K562 (cell line): ENCODE results near the gene DTYMK. TPM values are rescaled to one million over a fixed set of nuclear protein-coding genes. Genes with fewer than 3 reads are reported as not detected.

Experiments used
- CREM ChIP-seq: IDR thresholded peaks from 2 replicates; pipeline ENCODE4 v1.6.1; 2014; ENCODE audit warnings: antibody characterized with exemption, low read depth
- EP300 ChIP-seq: IDR thresholded peaks from 2 replicates; pipeline ENCODE4 v1.6.1; 2012; ENCODE audit warnings: low read length, improper control_type of control experiment
- JUN ChIP-seq, 2 experiments: sonication (generic) in 1 of 2; formaldehyde crosslinking in 1 of 2; IDR thresholded peaks; 2 replicates each; pipeline versions ENCODE4 v1.6.1 to v1.8.0; 2012 to 2022; ENCODE audit warnings: borderline replicate concordance in 2 of 2, mild to moderate bottlenecking in 2 of 2, improper control_type of control experiment in 1 of 2, low read depth in 1 of 2, low read length in 1 of 2, missing genetic modification reagents in 1 of 2
- MEF2A ChIP-seq: IDR thresholded peaks from 2 replicates; pipeline ENCODE4 v1.6.1; 2011; ENCODE audit warnings: low read depth, mild to moderate bottlenecking, low read length, moderate library complexity; ENCODE audit not compliant: control insufficient read depth
- NR4A1 ChIP-seq, 2 experiments: fragments of 250-450 bp in 1 of 2; fragments of 450-650 bp in 1 of 2; sonication (Bioruptor Pico) in 1 of 2; IDR thresholded peaks; 2 replicates each; pipeline versions ENCODE4 v1.4.0 to v1.6.1; 2016 to 2020; ENCODE audit warnings: mild to moderate bottlenecking in 2 of 2, missing compliant biosample characterization in 1 of 2, missing genetic modification characterization in 1 of 2, moderate library complexity in 1 of 2
- POLR3A ChIP-seq: IDR thresholded peaks from 2 replicates; pipeline ENCODE4 v1.6.1; 2011; ENCODE audit warnings: borderline replicate concordance, mild to moderate bottlenecking, moderate library complexity; ENCODE audit not compliant: insufficient read length, insufficient read depth; ENCODE audit errors: extremely low read depth
- PRMT5 ChIP-seq: sonication (generic); formaldehyde crosslinking; IDR thresholded peaks from 2 replicates; pipeline ENCODE4 v1.5.0; 2020; ENCODE audit warnings: missing genetic modification reagents
- RBM22 ChIP-seq: fragments of 200-400 bp; formaldehyde crosslinking; IDR thresholded peaks from 2 replicates; pipeline ENCODE4 v1.6.1; 2018; ENCODE audit warnings: low read length, low read depth; ENCODE audit not compliant: poor library complexity, severe bottlenecking
- SNIP1 ChIP-seq: fragments of 450-650 bp; IDR thresholded peaks from 2 replicates; pipeline ENCODE4 v1.7.1; 2017; ENCODE audit warnings: low read depth, mild to moderate bottlenecking
- SRSF3 ChIP-seq: fragments of 200-400 bp; formaldehyde crosslinking; IDR thresholded peaks from 2 replicates; pipeline ENCODE4 v1.6.1; 2016; ENCODE audit warnings: mild to moderate bottlenecking, low read length, moderate library complexity; ENCODE audit not compliant: insufficient read depth
- ZBTB1 ChIP-seq: sonication (generic); formaldehyde crosslinking; IDR thresholded peaks from 2 replicates; pipeline ENCODE4 v1.8.1; 2023; ENCODE audit warnings: missing genetic modification reagents, low read depth, mild to moderate bottlenecking, borderline replicate concordance
- ZNF354B ChIP-seq: fragments of 250-450 bp; sonication (Bioruptor Pico); IDR thresholded peaks from 2 replicates; pipeline ENCODE4 v1.4.0; 2020
- ZNF408 ChIP-seq: fragments of 250-450 bp; sonication (Bioruptor Pico); IDR thresholded peaks from 2 replicates; pipeline ENCODE4 v1.4.0; 2020; ENCODE audit warnings: low read depth, mild to moderate bottlenecking, moderate library complexity
- polyA plus RNA-seq, 8 experiments: library from polyadenylated mRNA; depleted of rRNA in 4 of 8; stranded (reverse) in 5 of 8; unstranded in 3 of 8; fragments of >200 nt; fragmentation: Nextera tagmentation in 2 of 8; fragmentation: Illumina TruSeq in 1 of 8; extraction: Ambion mirVana in 2 of 8; extraction: Trizol in 1 of 8; gene quantifications; 2 replicates each; pipeline versions ENCODE4 v1.2.1 to v1.2.3, GENCODE V29; 2011 to 2014; ENCODE audit warnings: inconsistent platforms in 1 of 8, missing spikeins in 1 of 8
- total RNA-seq, 7 experiments: library from RNA; depleted of rRNA in 6 of 7; stranded (reverse); fragments of >200 nt in 6 of 7; fragmentation: Illumina TruSeq in 2 of 7; extraction: Trizol in 2 of 7; gene quantifications; 2 replicates each; pipeline versions ENCODE4 v1.2.1 to v1.2.3, GENCODE V29; 2011 to 2021; ENCODE audit warnings: low replicate concordance in 1 of 7
- TF ChIP-seq, protein P1 (sequence below): sonication (generic); formaldehyde crosslinking; IDR thresholded peaks from 2 replicates; pipeline ENCODE4 v1.8.0; 2022; ENCODE audit warnings: mild to moderate bottlenecking, missing genetic modification reagents
- TF ChIP-seq, protein P2 (sequence below): IDR thresholded peaks from 2 replicates; pipeline ENCODE4 v1.6.1; 2011; ENCODE audit not compliant: insufficient read length; ENCODE audit errors: extremely low read depth
- TF ChIP-seq, protein P3 (sequence below): fragments of 450-650 bp; IDR thresholded peaks from 2 replicates; pipeline ENCODE4 v1.7.0; 2016; ENCODE audit warnings: borderline replicate concordance
- TF ChIP-seq, protein P4 (sequence below), 2 experiments: fragments of 200-800 bp in 1 of 2; sonication (Bioruptor generic) in 1 of 2; sonication (generic) in 1 of 2; formaldehyde crosslinking in 1 of 2; IDR thresholded peaks in 1 of 2; conservative IDR thresholded peaks in 1 of 2; 2 replicates each; pipeline versions ENCODE4 v1.5.0 to v1.6.1; 2016 to 2020; ENCODE audit warnings: missing compliant biosample characterization in 1 of 2, missing genetic modification characterization in 1 of 2, missing genetic modification reagents in 1 of 2

The DTYMK gene
- total and polyA plus RNA-seq, 9 of the 15 experiments (the other 6 are each of a cell fraction or from before 2014, with no cell fraction given): 8.2 to 85.0 (median 47.9) TPM

DNA sequence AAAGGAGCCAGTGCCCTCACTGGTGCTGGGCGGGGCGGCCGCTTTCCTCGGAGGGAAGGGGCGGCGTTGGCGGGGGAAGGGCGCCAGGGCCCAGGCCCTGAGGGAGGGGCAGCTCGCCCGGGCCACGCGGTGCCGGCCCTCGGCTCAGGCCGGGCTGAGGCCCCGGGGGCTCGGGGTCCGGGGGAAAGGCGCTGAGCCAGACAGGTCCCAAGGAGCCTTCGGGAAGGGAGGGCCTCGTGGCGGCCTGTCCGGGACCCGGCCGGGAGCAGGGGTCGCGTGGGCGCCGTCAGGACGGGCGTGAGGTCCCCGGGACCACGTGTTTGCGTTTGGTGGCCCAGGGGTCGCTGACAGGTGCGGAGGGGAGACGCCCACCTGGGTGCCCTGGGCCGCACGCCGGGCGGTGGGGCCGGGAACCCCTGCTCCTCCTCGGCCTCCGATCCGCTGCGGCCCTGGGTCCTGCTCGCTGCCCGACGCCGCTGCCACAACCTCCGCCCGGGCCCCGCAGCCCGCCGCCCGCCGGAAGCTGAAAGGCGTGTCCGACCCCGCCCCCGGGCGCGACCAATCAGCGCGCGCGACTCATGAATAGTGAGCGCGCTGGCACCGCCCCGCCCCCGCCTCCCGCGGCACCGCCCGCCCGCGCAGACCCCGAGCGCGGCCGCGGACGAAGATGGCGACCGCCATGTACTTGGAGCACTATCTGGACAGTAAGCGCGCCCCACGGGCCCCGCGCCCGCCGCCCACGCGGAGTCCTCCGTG, 15.0 kb upstream of the DTYMK start, which contains the start of gene ING5 (continued):
- TF ChIP-seq, protein P1, sequence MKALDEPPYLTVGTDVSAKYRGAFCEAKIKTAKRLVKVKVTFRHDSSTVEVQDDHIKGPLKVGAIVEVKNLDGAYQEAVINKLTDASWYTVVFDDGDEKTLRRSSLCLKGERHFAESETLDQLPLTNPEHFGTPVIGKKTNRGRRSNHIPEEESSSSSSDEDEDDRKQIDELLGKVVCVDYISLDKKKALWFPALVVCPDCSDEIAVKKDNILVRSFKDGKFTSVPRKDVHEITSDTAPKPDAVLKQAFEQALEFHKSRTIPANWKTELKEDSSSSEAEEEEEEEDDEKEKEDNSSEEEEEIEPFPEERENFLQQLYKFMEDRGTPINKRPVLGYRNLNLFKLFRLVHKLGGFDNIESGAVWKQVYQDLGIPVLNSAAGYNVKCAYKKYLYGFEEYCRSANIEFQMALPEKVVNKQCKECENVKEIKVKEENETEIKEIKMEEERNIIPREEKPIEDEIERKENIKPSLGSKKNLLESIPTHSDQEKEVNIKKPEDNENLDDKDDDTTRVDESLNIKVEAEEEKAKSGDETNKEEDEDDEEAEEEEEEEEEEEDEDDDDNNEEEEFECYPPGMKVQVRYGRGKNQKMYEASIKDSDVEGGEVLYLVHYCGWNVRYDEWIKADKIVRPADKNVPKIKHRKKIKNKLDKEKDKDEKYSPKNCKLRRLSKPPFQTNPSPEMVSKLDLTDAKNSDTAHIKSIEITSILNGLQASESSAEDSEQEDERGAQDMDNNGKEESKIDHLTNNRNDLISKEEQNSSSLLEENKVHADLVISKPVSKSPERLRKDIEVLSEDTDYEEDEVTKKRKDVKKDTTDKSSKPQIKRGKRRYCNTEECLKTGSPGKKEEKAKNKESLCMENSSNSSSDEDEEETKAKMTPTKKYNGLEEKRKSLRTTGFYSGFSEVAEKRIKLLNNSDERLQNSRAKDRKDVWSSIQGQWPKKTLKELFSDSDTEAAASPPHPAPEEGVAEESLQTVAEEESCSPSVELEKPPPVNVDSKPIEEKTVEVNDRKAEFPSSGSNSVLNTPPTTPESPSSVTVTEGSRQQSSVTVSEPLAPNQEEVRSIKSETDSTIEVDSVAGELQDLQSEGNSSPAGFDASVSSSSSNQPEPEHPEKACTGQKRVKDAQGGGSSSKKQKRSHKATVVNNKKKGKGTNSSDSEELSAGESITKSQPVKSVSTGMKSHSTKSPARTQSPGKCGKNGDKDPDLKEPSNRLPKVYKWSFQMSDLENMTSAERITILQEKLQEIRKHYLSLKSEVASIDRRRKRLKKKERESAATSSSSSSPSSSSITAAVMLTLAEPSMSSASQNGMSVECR (CRISPR knock-in tag): peak; percentile 75
- TF ChIP-seq ZBTB1 (CRISPR knock-in tag): peak; percentile 77; the same call in 1 of the 2 replicates
- no peak for TF ChIP-seq JUN (IDR thresholded peaks at IDR 0.05; ENCODE audit: borderline replicate concordance, low read depth, low read length)
- TF ChIP-seq JUN (CRISPR knock-in tag; IDR thresholded peaks at IDR 0.05; ENCODE audit: borderline replicate concordance): no peak
- no peak for TF ChIP-seq SRSF3
- TF ChIP-seq, protein P2, sequence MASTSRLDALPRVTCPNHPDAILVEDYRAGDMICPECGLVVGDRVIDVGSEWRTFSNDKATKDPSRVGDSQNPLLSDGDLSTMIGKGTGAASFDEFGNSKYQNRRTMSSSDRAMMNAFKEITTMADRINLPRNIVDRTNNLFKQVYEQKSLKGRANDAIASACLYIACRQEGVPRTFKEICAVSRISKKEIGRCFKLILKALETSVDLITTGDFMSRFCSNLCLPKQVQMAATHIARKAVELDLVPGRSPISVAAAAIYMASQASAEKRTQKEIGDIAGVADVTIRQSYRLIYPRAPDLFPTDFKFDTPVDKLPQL: no peak
- no peak for TF ChIP-seq EP300
- TF ChIP-seq SNIP1: no peak
- no peak for TF ChIP-seq PRMT5 (CRISPR knock-in tag)
- TF ChIP-seq ZNF408 (CRISPR knock-in tag): no peak
- TF ChIP-seq MEF2A: no peak
- 0 out of 2 replicates have a peak, but pooled peaks have one; percentile 8 for TF ChIP-seq NR4A1 (CRISPR knock-in tag; IDR thresholded peaks at IDR 0.05)
- TF ChIP-seq NR4A1 (tag; IDR thresholded peaks at IDR 0.05): no peak
- peak; percentile 39 for TF ChIP-seq RBM22
- TF ChIP-seq, protein P3, sequence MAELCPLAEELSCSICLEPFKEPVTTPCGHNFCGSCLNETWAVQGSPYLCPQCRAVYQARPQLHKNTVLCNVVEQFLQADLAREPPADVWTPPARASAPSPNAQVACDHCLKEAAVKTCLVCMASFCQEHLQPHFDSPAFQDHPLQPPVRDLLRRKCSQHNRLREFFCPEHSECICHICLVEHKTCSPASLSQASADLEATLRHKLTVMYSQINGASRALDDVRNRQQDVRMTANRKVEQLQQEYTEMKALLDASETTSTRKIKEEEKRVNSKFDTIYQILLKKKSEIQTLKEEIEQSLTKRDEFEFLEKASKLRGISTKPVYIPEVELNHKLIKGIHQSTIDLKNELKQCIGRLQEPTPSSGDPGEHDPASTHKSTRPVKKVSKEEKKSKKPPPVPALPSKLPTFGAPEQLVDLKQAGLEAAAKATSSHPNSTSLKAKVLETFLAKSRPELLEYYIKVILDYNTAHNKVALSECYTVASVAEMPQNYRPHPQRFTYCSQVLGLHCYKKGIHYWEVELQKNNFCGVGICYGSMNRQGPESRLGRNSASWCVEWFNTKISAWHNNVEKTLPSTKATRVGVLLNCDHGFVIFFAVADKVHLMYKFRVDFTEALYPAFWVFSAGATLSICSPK: no peak
- TF ChIP-seq CREM: peak; percentile 42; the same call in 1 of the 2 replicates
- TF ChIP-seq ZNF354B (CRISPR knock-in tag): no peak
- TF ChIP-seq, protein P4, sequence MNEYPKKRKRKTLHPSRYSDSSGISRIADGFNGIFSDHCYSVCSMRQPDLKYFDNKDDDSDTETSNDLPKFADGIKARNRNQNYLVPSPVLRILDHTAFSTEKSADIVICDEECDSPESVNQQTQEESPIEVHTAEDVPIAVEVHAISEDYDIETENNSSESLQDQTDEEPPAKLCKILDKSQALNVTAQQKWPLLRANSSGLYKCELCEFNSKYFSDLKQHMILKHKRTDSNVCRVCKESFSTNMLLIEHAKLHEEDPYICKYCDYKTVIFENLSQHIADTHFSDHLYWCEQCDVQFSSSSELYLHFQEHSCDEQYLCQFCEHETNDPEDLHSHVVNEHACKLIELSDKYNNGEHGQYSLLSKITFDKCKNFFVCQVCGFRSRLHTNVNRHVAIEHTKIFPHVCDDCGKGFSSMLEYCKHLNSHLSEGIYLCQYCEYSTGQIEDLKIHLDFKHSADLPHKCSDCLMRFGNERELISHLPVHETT (CRISPR knock-in tag; conservative IDR thresholded peaks at IDR 0.05 in 1 of 2, IDR thresholded peaks at IDR 0.05 in 1 of 2): no peak; a peak in 1 of 4 replicates
- TF ChIP-seq POLR3A: no peak
